Left ventricle myocardium inferior (tissue), 1 donor: Measurements from ENCODE around the gene ATP6V0E1. TPM values are rescaled to one million over a fixed set of nuclear protein-coding genes. Genes with fewer than 3 reads are reported as not detected.

Experiments
- DNase-seq: peaks from one replicate; pipeline ENCODE4 v3.0.0-alpha.2; 2020
- H3K27ac ChIP-seq: fragments of 200-600 bp; replicated peaks from 2 replicates; pipeline ENCODE4 v1.8.0; 2021
- H3K27me3 ChIP-seq: fragments of 200-600 bp; 2 replicates; pipeline ENCODE4 v1.8.0; 2021; ENCODE audit warnings: low read depth
- H3K36me3 ChIP-seq: fragments of 200-600 bp; 2 replicates; pipeline ENCODE4 v1.8.0; 2021
- H3K4me1 ChIP-seq: fragments of 200-600 bp; 2 replicates; pipeline ENCODE4 v1.8.0; 2021
- H3K4me3 ChIP-seq: fragments of 200-600 bp; 2 replicates; pipeline ENCODE4 v1.8.0; 2021; ENCODE audit warnings: mild to moderate bottlenecking, moderate library complexity
- H3K9me3 ChIP-seq: fragments of 200-600 bp; replicated peaks from 2 replicates; pipeline ENCODE4 v1.8.0; 2021
- CTCF ChIP-seq: fragments of 200-600 bp; IDR thresholded peaks from 2 replicates; pipeline ENCODE4 v1.8.0; 2021; ENCODE audit warnings: antibody characterized with exemption, mild to moderate bottlenecking, borderline replicate concordance
- intact Hi-C: fragments of 100-400 bp; cut with micrococcal nuclease; formaldehyde crosslinking; loops from one replicate; pipeline ENCODE4 v1.11.0; 2022
- total RNA-seq: library from RNA; stranded (reverse); fragmentation: NEBNext Ultra II Directional; extraction: Animal tissue kit (Norgen Biotek cat#: 25700); gene quantifications from one replicate; pipeline ENCODE4 v1.2.1, GENCODE V29; 2021
- donor health status: DM: no; HTN: yes; CAD: no; lungs with severe emphysema.

The ATP6V0E1 gene
- total RNA-seq, 1 donor from 2014 or later: 208 TPM

- H3K27ac ChIP-seq: peak overlapping the region; percentile 96
- H3K4me1 ChIP-seq: peaks cover 66% of the 10 kb centered on the region
Observed at GRCh38 chr5:173057062-173057924, 73.7 kb downstream of the ATP6V0E1 start.

GRCh38 chr5:173062141-173062540, 78.6 kb downstream of the ATP6V0E1 start:
- Histone ChIP-seq H3K27ac (no peak overlapping the region), H3K4me1 (peaks cover 82% of the 10 kb centered on the region)
- no peak for DNase-seq

More at GRCh38 chr5:173057062-173057924, 73.7 kb downstream of the ATP6V0E1 start:
- DNase-seq: peak; percentile 99
- H3K27me3 ChIP-seq: no peaks in the 10 kb centered on the region
- no peaks in the 10 kb centered on the region for H3K9me3 ChIP-seq
- H3K4me3 ChIP-seq: peak overlapping the region; percentile 98
- intact Hi-C loops: no loop called here
- no peak for TF ChIP-seq CTCF
- H3K36me3 ChIP-seq: no peaks in the 10 kb centered on the region

DNA sequence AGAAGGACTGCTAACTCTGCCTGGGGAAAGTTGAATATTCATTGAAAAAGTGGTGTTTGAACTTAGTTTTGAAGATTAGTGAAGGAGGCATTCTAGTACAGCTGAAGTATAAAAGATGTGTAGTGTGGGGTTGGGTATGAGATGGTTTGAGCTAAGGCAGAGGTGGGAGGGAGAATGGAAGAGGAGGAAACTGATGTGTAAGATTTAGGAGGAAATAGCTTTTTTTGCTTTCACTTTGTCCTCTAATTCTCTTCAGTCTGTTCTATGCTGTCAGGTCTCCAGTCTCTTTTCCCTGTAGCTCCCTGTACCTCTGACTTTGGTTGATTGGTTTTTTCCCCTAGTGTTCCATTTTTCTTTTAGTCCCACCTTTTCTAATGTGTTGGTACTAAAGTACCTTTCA, 81.6 kb downstream of the ATP6V0E1 start:
- no peak overlapping the region for H3K27ac ChIP-seq
- no peaks in the 10 kb centered on the region for H3K27me3 ChIP-seq

More at GRCh38 chr5:173062141-173062540, 78.6 kb downstream of the ATP6V0E1 start:
- H3K9me3 ChIP-seq: no peaks in the 10 kb centered on the region
- TF ChIP-seq CTCF: no peak
- intact Hi-C loops: no loop called here
- H3K27me3 ChIP-seq: no peaks in the 10 kb centered on the region
- no peak overlapping the region for H3K4me3 ChIP-seq
- H3K36me3 ChIP-seq: no peaks in the 10 kb centered on the region

DNA sequence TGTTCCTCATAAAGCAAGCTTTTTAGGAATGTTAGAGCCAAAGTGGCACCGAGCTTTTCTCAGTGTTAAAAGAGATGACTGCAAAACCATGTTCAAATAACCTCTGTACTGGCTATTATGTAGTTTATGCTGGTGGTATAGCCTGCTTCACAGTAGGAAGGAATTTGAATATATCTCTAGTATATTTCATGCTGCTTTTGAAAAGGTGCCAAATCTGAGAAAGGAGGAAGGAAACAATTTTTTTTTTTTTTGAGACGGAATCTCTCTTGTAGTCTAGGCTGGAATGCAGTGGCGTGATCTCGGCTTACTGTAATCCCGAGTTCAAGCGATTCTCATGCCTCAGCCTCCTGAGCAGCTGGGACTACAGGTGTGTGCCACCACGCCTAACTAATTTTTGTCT, 86.1 kb downstream of the ATP6V0E1 start:
- Histone ChIP-seq H3K27ac (no peak overlapping the region), H3K4me1 (peaks cover 64% of the 10 kb centered on the region), H3K27me3 (no peaks in the 10 kb centered on the region), H3K9me3 (no peaks in the 10 kb centered on the region), H3K36me3 (no peaks in the 10 kb centered on the region), H3K4me3 (no peak overlapping the region)
- intact Hi-C loops: no loop called here
- no peak for TF ChIP-seq CTCF
- no peak for DNase-seq

More for the DNA sequence above, 81.6 kb downstream of the ATP6V0E1 start:
- no peak overlapping the region for H3K4me3 ChIP-seq
- DNase-seq: no peak
- intact Hi-C loops: no loop called here
- H3K9me3 ChIP-seq: no peaks in the 10 kb centered on the region
- H3K36me3 ChIP-seq: no peaks in the 10 kb centered on the region
- H3K4me1 ChIP-seq: peaks cover 70% of the 10 kb centered on the region
- TF ChIP-seq CTCF: no peak

DNA sequence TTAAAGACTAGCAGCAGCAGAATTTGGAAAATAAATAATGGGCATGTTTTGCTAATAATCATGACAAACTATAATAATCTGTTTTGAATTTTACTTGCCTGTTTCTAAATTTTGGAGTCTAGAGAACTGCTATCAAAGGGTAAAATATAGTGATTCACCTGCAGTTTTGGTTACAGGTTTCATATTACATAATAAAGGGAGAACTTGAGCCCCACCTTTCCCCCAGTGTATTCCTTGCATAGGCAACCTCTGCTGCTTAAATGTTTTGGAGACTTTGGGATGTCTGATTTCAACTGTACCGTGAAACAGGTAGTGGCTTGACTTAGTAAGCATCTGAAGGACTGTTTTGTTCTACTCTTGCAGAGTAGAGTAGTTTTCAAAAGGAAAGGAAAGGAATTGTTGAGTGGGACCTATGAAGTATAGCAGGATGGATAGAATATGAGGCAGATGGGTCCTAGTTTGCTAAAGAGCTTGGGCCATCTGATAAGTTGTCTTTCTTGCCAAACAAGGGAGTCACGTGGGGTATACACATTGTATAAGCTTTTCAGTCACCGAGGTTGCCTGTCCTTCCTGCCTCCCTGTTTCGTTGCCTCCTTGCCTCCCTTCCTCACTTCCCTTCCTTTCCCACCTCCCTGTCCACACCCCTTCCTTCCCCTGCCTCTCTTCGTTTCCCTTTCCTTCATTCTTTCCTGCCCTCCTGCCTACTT, 91.7 kb downstream of the ATP6V0E1 start:
- no peaks in the 10 kb centered on the region for H3K36me3 ChIP-seq
- H3K9me3 ChIP-seq: peaks cover 7% of the 10 kb centered on the region
- no peaks in the 10 kb centered on the region for H3K27me3 ChIP-seq
- no peak for TF ChIP-seq CTCF
- intact Hi-C loops: no loop called here
- no peak for DNase-seq
- H3K4me3 ChIP-seq: no peak overlapping the region
- peaks cover 65% of the 10 kb centered on the region for H3K4me1 ChIP-seq
- no peak overlapping the region for H3K27ac ChIP-seq
